H1 (cell line): ENCODE data around the gene CDC42EP3. TPM values are rescaled to one million over a fixed set of nuclear protein-coding genes. Genes with fewer than 3 reads are reported as not detected.

Source experiments
- BRCA1 ChIP-seq: IDR thresholded peaks from 2 replicates; pipeline ENCODE4 v1.6.1; 2012; ENCODE audit warnings: low read depth, low read length, improper control_type of control experiment
- CBX8 ChIP-seq: fragments of 300-800, 300-1000 bp; sonication (generic); IDR thresholded peaks from 2 replicates; pipeline ENCODE4 v1.7.1; 2016; ENCODE audit warnings: low read depth, low read length, borderline replicate concordance
- CTCF ChIP-seq, 3 experiments: IDR thresholded peaks; 1 replicate in 2 of 3; 2 replicates in 1 of 3; pipeline versions ENCODE4 v1.5.1 to v1.6.1; 2011; ENCODE audit warnings: low read length in 3 of 3, mild to moderate bottlenecking in 3 of 3, inconsistent platforms in 2 of 3, low read depth in 1 of 3, moderate library complexity in 1 of 3; ENCODE audit not compliant: insufficient read depth in 1 of 3; ENCODE audit errors: control extremely low read depth in 1 of 3
- KDM4A ChIP-seq: IDR thresholded peaks from one replicate; pipeline ENCODE4 v1.7.1; 2012; ENCODE audit warnings: low read depth, mild to moderate bottlenecking, moderate library complexity, low read length, inconsistent platforms; ENCODE audit not compliant: severe bottlenecking
- NANOG ChIP-seq: IDR thresholded peaks from 2 replicates; pipeline ENCODE4 v1.6.1; 2011; ENCODE audit warnings: low read length, low read depth, mild to moderate bottlenecking, inconsistent platforms; ENCODE audit not compliant: insufficient read depth, poor library complexity, severe bottlenecking
- SP2 ChIP-seq: IDR thresholded peaks from 2 replicates; pipeline ENCODE4 v1.6.1; 2012; ENCODE audit warnings: mild to moderate bottlenecking, low read length, inconsistent platforms
- TAF7 ChIP-seq: optimal IDR thresholded peaks from 2 replicates; pipeline ENCODE3; 2011; ENCODE audit warnings: low read depth, mild to moderate bottlenecking, inconsistent platforms, low read length, moderate library complexity, borderline replicate concordance
- polyA plus RNA-seq, 7 experiments: library from polyadenylated mRNA; depleted of rRNA in 3 of 7; stranded (reverse) in 5 of 7; unstranded in 2 of 7; fragments of >200 nt in 5 of 7; fragments of 200-250 nt in 2 of 7; gene quantifications; 1 replicate in 5 of 7; 2 replicates in 1 of 7; 4 replicates in 1 of 7; pipeline versions ENCODE4 v1.2.1 to v1.2.3, GENCODE V29; 2011 to 2013; ENCODE audit warnings: missing spikeins in 2 of 7, mixed read lengths in 2 of 7
- total RNA-seq: library from RNA; stranded (reverse); fragmentation: NEBNext Ultra II Directional; extraction: Animal tissue kit (Norgen Biotek cat#: 25700); gene quantifications from 2 replicates; pipeline ENCODE4 v1.2.1, GENCODE V29; 2021

Gene CDC42EP3
- total and polyA plus RNA-seq, 2 of the 8 experiments (the other 6 are each of a cell fraction or from before 2014, with no cell fraction given) = 18.4 to 24.7 TPM

GRCh38 chr2:37645362-37645761 is 26.1 kb downstream of the CDC42EP3 start (continued):
- no peak for TF ChIP-seq TAF7
- TF ChIP-seq CBX8 = no peak
- TF ChIP-seq CTCF (IDR thresholded peaks at IDR 0.05; ENCODE audit: control extremely low read depth in 1 of 3, insufficient read depth in 1 of 3, low read depth in 1 of 3, low read length in 3 of 3) = no peak
- no peak for TF ChIP-seq KDM4A
- TF ChIP-seq NANOG = no peak
- TF ChIP-seq SP2 = no peak
- TF ChIP-seq BRCA1 = no peak
